ENCODE results near the gene SPTBN1. TPM values are rescaled to one million over a fixed set of nuclear protein-coding genes. Genes with fewer than 3 reads are reported as not detected.
"Not testable (repeated sequence)": the region's sequence is repeated elsewhere in the genome, so short reads cannot be mapped to it uniquely, and the experiment has no call there.

The SPTBN1 gene
- total RNA-seq, 1 experiment from 2014 or later, result 262 TPM

GRCh38 chr2:54516842-54517241 is 60.7 kb downstream of the SPTBN1 start:
- H2AFZ ChIP-seq, result no peak overlapping the region
- intact Hi-C loops (cut with micrococcal nuclease; ENCODE audit: unreplicated experiment), result no loop called here

GRCh38 chr2:54518016-54518415 is 61.9 kb downstream of the SPTBN1 start:
- CTCF ChIA-PET, result interaction anchor here (0.6 kb wide), 1 partner anchor 403 kb away, joined by 6 read pairs; no protein-coding TSS in a partner anchor

More at GRCh38 chr2:54516842-54517241, 60.7 kb downstream of the SPTBN1 start:
- Histone ChIP-seq H3K9me2 (ENCODE audit: insufficient read depth) (no peaks in the 10 kb centered on the region; the same call in 1 of the 2 replicates), H3K27ac (no peak overlapping the region), H3K4me3 (no peak overlapping the region), H3K27me3 (ENCODE audit: insufficient read depth, low read depth) (no peaks in the 10 kb centered on the region), H4K20me1 (ENCODE audit: insufficient read depth) (no peaks in the 10 kb centered on the region), H3K4me2 (no peak overlapping the region), H3K79me2 (ENCODE audit: low read depth) (no peaks in the 10 kb centered on the region), H3K4me1 (replicated peaks; ENCODE audit: insufficient read depth) (peaks cover 9% of the 10 kb centered on the region; the same call in 1 of the 2 replicates), H3F3A (ENCODE audit: insufficient read depth, low read depth) (peaks cover 10% of the 10 kb centered on the region; the same call in 1 of the 2 replicates), H3K36me3 (ENCODE audit: low read depth) (no peaks in the 10 kb centered on the region), H3K9me3 (ENCODE audit: insufficient read depth, low read depth) (no peaks in the 10 kb centered on the region)
- DNase-seq, result no peak
- TF ChIP-seq CTCF (conservative IDR thresholded peaks at IDR 0.05), result no peak
- TF ChIP-seq EZH2 (IDR thresholded peaks at IDR 0.05; ENCODE audit: low read depth), result no peak
- CTCF ChIA-PET, result no interaction called here
- POLR2A ChIA-PET (ENCODE audit: unreplicated experiment), result interaction anchor here (0.6 to 0.7 kb wide), 3 partner anchors 16 to 134 kb away, joined by 3 to 11 read pairs (median 4); no protein-coding TSS in a partner anchor
- BruUV-seq (replicated peaks), result no TSS peak

GRCh38 chr2:54518430-54518829 is 62.3 kb downstream of the SPTBN1 start:
- Histone ChIP-seq H3K27me3 (ENCODE audit: insufficient read depth, low read depth) (no peaks in the 10 kb centered on the region), H3F3A (ENCODE audit: insufficient read depth, low read depth) (peaks cover 10% of the 10 kb centered on the region; the same call in 1 of the 2 replicates), H2AFZ (no peak overlapping the region), H3K9me3 (ENCODE audit: insufficient read depth, low read depth) (no peaks in the 10 kb centered on the region), H4K20me1 (ENCODE audit: insufficient read depth) (no peaks in the 10 kb centered on the region), H3K79me2 (ENCODE audit: low read depth) (no peaks in the 10 kb centered on the region), H3K27ac (no peak overlapping the region), H3K4me2 (no peak overlapping the region), H3K4me3 (no peak overlapping the region), H3K9me2 (ENCODE audit: insufficient read depth) (no peaks in the 10 kb centered on the region), H3K4me1 (replicated peaks; ENCODE audit: insufficient read depth) (peaks cover 9% of the 10 kb centered on the region), H3K36me3 (ENCODE audit: low read depth) (no peaks in the 10 kb centered on the region)
- BruUV-seq (replicated peaks), result no TSS peak
- CTCF ChIA-PET, result no interaction called here
- POLR2A ChIA-PET (ENCODE audit: unreplicated experiment), result no interaction called here
- no peak for TF ChIP-seq CTCF (conservative IDR thresholded peaks at IDR 0.05)
- TF ChIP-seq EZH2 (IDR thresholded peaks at IDR 0.05; ENCODE audit: low read depth), result no peak
- no peak for DNase-seq
- intact Hi-C loops (cut with micrococcal nuclease; ENCODE audit: unreplicated experiment), result no loop called here

More at GRCh38 chr2:54518016-54518415, 61.9 kb downstream of the SPTBN1 start:
- DNase-seq; H3K4me2 ChIP-seq; H3K9me3 ChIP-seq (ENCODE audit: insufficient read depth, low read depth); H3K79me2 ChIP-seq (ENCODE audit: low read depth); H3K27me3 ChIP-seq (ENCODE audit: insufficient read depth, low read depth); H3K4me1 ChIP-seq (replicated peaks; ENCODE audit: insufficient read depth); H3K27ac ChIP-seq; intact Hi-C loops (cut with micrococcal nuclease; ENCODE audit: unreplicated experiment); BruUV-seq (replicated peaks); H3K36me3 ChIP-seq (ENCODE audit: low read depth); H3K4me3 ChIP-seq; H4K20me1 ChIP-seq (ENCODE audit: insufficient read depth); POLR2A ChIA-PET (ENCODE audit: unreplicated experiment); H2AFZ ChIP-seq; H3K9me2 ChIP-seq (ENCODE audit: insufficient read depth): not testable (repeated sequence)
- peaks cover 10% of the 10 kb centered on the region; the same call in 1 of the 2 replicates for H3F3A ChIP-seq (ENCODE audit: insufficient read depth, low read depth)

Data from PC-9 (cell line).